Left renal cortex interstitium (tissue), 4 donors: Measurements from ENCODE around the gene UBXN10. TPM values are rescaled to one million over a fixed set of nuclear protein-coding genes. Genes with fewer than 3 reads are reported as not detected.
"Not testable (repeated sequence)": the region's sequence is repeated elsewhere in the genome, so short reads cannot be mapped to it uniquely, and the experiment has no call there.

Experiments used
- DNase-seq, 4 donors: peaks; one replicate each; pipeline ENCODE4 v3.0.0-alpha.2; 2013; ENCODE audit warnings: low read depth in 4 of 4, low spot score in 2 of 4, missing footprints in 1 of 4
- polyA plus RNA-seq, 4 donors: library from polyadenylated mRNA; unstranded; fragments of 120-200 nt; gene quantifications; one replicate each; pipeline ENCODE4 v1.2.1, GENCODE V29; 2013; ENCODE audit not compliant: insufficient read length in 4 of 4

Gene UBXN10
- polyA plus RNA-seq, 4 donors, result 4.9 to 5.9 (median 5.5) TPM

DNA sequence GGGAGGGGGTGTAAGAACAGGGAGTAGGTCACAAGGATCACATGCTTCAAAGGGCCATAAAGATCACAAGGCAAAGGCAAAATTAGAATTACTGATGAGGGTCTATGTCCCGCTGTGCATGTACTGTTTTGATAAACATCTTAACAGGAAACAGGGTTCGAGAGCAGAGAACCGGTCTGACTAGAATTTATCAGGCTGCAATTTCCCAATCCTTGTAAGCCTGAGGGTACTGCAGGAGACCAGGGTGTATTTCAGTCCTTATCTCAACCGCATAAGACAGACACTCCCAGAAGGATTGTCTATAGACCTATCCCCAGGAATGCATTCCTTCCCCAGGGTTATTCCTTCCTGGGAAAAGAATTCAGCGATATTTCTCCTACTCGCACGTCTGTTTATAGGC lies 46.7 kb downstream of the UBXN10 start:
- DNase-seq, result not testable (repeated sequence)

DNA sequence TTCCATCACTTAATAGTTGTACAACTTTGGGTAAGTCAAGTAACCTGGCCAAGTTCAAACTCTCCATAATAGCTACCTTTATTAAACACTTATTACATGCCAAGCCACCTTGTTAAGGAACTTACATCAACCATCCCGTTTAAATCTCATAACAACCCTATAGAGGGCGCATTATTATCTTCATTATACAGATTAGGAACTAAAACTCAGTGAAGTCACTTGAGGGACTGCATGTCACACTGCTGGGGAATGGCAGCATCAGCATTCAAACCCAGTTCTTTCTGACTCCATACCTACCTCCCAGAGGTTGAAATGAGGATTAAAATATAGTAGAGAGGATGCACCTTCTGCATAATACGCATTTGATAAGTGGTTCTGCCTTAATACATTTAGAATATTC lies 47.5 kb downstream of the UBXN10 start:
- no peak for DNase-seq

DNA sequence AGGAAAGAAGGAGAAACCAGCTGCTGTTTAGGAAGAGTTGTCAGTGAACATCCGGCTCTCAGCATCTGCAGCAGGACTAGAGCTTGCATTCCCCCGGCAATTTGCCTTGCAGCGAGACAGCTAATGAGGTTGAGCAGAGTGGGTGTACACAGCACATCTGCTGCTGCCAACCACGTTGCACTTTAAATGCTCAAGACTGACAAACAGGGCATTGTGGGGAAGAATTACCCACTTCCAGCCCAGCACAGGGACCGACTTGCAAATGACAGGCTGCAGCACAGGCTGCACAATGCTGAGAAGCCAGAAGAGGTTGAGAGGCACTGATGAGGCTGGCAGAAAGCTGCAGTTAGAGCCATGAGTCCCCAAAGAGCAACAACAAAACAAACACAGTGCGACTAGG lies 48.0 kb downstream of the UBXN10 start:
- DNase-seq, result no peak

DNA sequence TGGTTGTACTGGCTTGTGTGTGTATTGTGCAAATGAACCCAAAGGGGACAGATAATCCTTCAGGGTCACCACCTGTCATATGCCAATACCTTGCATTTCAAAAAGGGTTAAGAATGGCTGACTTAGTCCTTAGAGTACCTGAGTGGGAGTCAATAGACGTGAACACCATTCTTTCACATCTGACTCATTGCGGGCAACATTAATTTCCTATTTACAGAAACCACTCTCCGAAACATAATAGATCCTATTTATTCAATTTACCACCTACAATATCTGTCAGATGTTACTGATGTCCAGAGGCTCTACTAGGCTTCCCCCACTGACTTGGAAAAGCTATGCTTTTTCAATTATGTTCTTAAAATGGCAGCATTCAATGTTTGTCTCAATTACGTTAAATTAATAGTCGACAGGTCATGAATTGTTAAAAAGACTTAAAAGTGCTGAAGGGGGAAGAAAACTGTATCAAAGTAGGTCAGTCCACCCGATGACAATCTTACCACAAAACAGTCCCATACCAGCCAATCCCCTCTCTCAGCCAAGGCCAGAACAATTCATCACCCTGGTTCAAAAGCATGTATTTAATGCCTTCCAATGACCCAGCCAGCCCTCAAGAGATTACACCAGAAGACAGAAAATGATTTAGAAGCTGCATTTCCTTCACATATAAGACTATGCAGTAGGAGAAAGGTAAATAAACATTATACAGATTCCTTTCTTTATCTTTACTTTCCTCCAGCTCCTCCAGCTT lies 49.1 kb downstream of the UBXN10 start:
- no peak for DNase-seq

DNA sequence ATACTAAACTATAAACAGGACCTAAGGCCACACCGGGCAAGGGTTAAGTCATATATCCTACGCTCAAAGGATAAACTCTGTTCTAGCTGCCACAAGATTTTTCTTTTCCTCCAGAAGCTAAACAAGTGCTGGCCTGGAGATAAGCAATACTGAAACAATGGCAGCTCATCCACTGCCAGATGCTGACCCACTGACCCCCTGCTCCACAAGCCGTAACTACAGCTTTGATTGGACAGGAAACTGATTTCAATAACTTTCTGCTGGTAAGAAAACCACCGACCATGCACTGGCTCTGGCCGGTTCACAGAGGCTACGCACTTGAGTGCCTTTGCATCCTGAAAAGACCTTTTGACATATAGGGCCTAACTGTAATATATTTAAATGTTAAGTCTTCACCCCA lies 51.8 kb downstream of the UBXN10 start:
- no peak for DNase-seq

DNA sequence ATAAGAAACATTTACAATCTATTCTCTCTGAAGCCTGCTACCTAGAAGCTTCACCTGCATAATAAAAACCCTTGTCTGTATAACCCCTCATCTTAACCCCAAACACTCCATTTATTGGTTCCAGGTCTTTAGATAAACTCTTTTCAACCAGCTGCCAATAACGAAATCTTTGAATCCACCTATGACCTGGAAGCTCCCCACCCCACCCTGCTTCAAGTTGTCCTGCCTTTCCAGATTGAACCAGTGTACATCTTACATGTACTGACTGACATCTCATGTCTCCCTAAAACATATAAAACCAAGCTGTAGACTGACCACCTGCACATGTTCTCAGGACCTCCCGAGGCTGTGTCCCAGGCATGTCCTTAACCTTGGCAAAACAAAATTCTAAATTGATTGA lies 54.1 kb downstream of the UBXN10 start:
- no peak for DNase-seq

DNA sequence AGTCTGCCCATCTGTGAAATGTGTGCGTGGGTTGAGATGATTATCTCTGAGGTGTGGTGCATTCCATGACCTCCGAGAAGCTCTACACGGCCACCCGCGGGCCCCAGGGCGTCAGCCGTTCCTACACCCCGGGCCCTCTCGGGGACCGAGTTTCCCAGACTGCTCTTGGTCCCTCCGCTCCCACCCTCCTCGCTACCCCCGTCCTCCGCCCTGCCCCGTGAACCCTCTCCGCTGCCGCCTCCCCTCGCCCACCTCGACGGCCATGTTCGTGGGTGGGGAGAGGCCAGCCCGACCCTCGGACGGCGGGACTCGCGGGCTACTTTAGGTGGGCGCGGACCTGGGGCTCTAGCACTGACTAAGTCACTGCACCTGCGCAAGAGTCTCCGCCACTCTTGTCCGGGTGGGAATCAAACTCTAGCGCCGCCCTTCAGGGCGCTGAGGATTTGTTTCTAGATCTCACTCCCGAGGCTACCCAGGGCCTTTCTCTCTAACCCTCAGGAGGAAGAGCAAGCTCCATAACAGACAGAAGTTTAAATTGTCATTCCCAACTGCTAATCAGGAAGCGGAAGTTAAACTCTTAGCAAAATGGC lies 57.1 kb downstream of the UBXN10 start:
- no peak for DNase-seq

Other genes with a start within 250 kb of the UBXN10 start
- gene PLA2G2A, start 206.5 kb upstream of the UBXN10 start, polyA plus RNA-seq, result under 1 TPM in 1 of 4 donors, not detected in 3; 0.13 TPM
- not detected for gene PLA2G5, start 115.9 kb upstream of the UBXN10 start, polyA plus RNA-seq
- under 1 TPM in 3 of 4 donors, not detected in 1; 0.05 to 0.06 (median 0.06) TPM for gene PLA2G2D, start 66.6 kb upstream of the UBXN10 start, polyA plus RNA-seq
- gene PLA2G2F, start 46.8 kb upstream of the UBXN10 start, polyA plus RNA-seq, result under 1 TPM; 0.14 to 0.65 (median 0.37) TPM
- under 1 TPM in 3 of 4 donors, not detected in 1; 0.14 to 0.21 (median 0.14) TPM for gene PLA2G2C, start 422 bp downstream of the UBXN10 start, polyA plus RNA-seq
- 1 to 10 TPM in 3 of 4 donors, under 1 TPM in 1; 0.82 to 2.7 (median 2.0) TPM for gene VWA5B1, start 104.8 kb downstream of the UBXN10 start, polyA plus RNA-seq